H1 (cell line): ENCODE results near the gene LDLRAP1. TPM values are rescaled to one million over a fixed set of nuclear protein-coding genes. Genes with fewer than 3 reads are reported as not detected.

Source experiments
- RNF2 ChIP-seq: fragments of 200-900, 300-1000 bp; sonication (generic); IDR thresholded peaks from 2 replicates; pipeline ENCODE4 v1.7.1; 2016; ENCODE audit warnings: borderline replicate concordance, low read depth, mild to moderate bottlenecking, antibody characterized with exemption, low read length; ENCODE audit not compliant: poor library complexity, severe bottlenecking; ENCODE audit errors: missing control alignments
- SAP30 ChIP-seq: fragments of 300-600 bp; sonication (generic); IDR thresholded peaks from 2 replicates; pipeline ENCODE4 v1.7.1; 2012; ENCODE audit warnings: low read length, moderate library complexity, mild to moderate bottlenecking, inconsistent platforms; ENCODE audit not compliant: insufficient read depth, insufficient replicate concordance
- polyA plus RNA-seq, 7 experiments: library from polyadenylated mRNA; depleted of rRNA in 3 of 7; stranded (reverse) in 5 of 7; unstranded in 2 of 7; fragments of >200 nt in 5 of 7; fragments of 200-250 nt in 2 of 7; gene quantifications; 1 replicate in 5 of 7; 2 replicates in 1 of 7; 4 replicates in 1 of 7; pipeline versions ENCODE4 v1.2.1 to v1.2.3, GENCODE V29; 2011 to 2013; ENCODE audit warnings: missing spikeins in 2 of 7, mixed read lengths in 2 of 7
- total RNA-seq: library from RNA; stranded (reverse); fragmentation: NEBNext Ultra II Directional; extraction: Animal tissue kit (Norgen Biotek cat#: 25700); gene quantifications from 2 replicates; pipeline ENCODE4 v1.2.1, GENCODE V29; 2021

LDLRAP1 gene
- total and polyA plus RNA-seq, 2 of the 8 experiments (the other 6 are each of a cell fraction or from before 2014, with no cell fraction given) = 12.8 to 13.2 TPM

DNA sequence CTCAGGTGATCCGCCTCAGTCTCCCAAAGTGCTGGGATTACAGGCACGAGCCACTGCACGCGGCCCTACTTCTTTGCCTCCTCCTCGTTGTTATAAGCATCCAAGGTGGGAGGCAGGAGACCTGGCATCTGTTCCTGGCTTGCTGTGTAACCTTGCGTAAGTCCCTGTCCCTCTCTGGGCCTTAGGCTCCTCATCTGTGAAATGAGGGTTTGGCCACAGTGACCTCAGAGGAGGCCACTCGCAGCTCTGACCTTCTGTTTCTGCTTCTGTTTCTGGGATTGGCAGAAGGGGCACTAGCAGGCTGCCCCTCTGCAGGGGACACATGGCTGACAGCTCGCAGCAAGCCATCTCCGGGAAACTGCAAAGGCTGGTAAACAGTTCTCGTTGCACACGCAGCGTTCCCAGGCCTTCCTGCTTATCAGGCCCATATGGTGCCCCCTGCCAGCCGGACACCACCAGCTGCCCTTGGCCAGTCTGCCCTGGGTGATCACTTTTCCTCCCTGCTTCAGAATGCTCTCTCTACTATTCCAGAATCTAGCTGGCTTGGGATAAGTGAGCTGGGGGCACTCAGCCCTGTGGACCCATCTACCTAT is 2.6 kb upstream of the LDLRAP1 start (continued):
- no peak for TF ChIP-seq SAP30
- TF ChIP-seq RNF2 = no peak
